SK-N-SH treated with all-trans-retinoic acid at 6 μM for 48 hours (cell line): ENCODE data around the gene SRRM2.

Experiments used
- ARNTL ChIP-seq: fragments of 450-650 bp; formaldehyde crosslinking; IDR thresholded peaks from 2 replicates; pipeline ENCODE4 v1.5.0; 2020; ENCODE audit warnings: low read depth, mild to moderate bottlenecking, moderate library complexity, borderline replicate concordance
- GLIS3 ChIP-seq: fragments of 250-450 bp; sonication (Bioruptor Pico); IDR thresholded peaks from 2 replicates; pipeline ENCODE4 v1.5.0; 2020; ENCODE audit warnings: mild to moderate bottlenecking, moderate library complexity
- ZC3H10 ChIP-seq: fragments of 250-450 bp; sonication (Bioruptor Pico); IDR thresholded peaks from 2 replicates; pipeline ENCODE4 v1.5.1; 2021; ENCODE audit warnings: mild to moderate bottlenecking, moderate library complexity
- ZNF70 ChIP-seq: fragments of 450-650 bp; formaldehyde crosslinking; IDR thresholded peaks from 2 replicates; pipeline ENCODE4 v1.5.0; 2020; ENCODE audit warnings: mild to moderate bottlenecking, moderate library complexity

GRCh38 chr16:2717383-2718263, 34.8 kb upstream of the SRRM2 start:
- TF ChIP-seq ZC3H10 (CRISPR knock-in tag), result no peak
- TF ChIP-seq GLIS3 (CRISPR knock-in tag), result no peak
- no peak for TF ChIP-seq ZNF70
- no peak for TF ChIP-seq ARNTL (CRISPR knock-in tag)
